Right cardiac atrium (tissue), 5 donors: Measurements from ENCODE around the gene CYP21A2. TPM values are rescaled to one million over a fixed set of nuclear protein-coding genes. Genes with fewer than 3 reads are reported as not detected.
"Not testable (repeated sequence)": the region's sequence is repeated elsewhere in the genome, so short reads cannot be mapped to it uniquely, and the experiment has no call there.

Experiments used
- ATAC-seq, 2 donors: fragments of 200-7000 bp; cut with Tn5 transposase; one replicate each; pipeline versions ENCODE4 v1.8.0 to v1.9.1; 2020; ENCODE audit warnings: moderate library complexity in 2 of 2, mild to moderate bottlenecking in 1 of 2
- DNase-seq, 3 donors: peaks; one replicate each; pipeline ENCODE4 v3.0.0-alpha.2; 2020
- H3K27ac ChIP-seq: one replicate; pipeline ENCODE4 v1.5.1; 2013; ENCODE audit warnings: mild to moderate bottlenecking, low read length, control low read depth, moderate library complexity
- H3K27me3 ChIP-seq: one replicate; pipeline ENCODE4 v1.6.1; 2013; ENCODE audit not compliant: control insufficient read depth, insufficient read depth
- H3K4me1 ChIP-seq: one replicate; pipeline ENCODE4 v1.6.1; 2013; ENCODE audit warnings: low read length; ENCODE audit not compliant: control insufficient read depth, insufficient read depth
- H3K4me3 ChIP-seq: one replicate; pipeline ENCODE4 v1.5.1; 2013; ENCODE audit warnings: low read length, control low read depth
- H3K9me3 ChIP-seq: one replicate; pipeline ENCODE4 v1.6.1; 2013; ENCODE audit warnings: low read length; ENCODE audit not compliant: control insufficient read depth
- WGBS: extraction: QIAGEN DNeasy Blood & Tissue Kit; methylation state at CpG from one replicate; pipeline ENCODE4 v1.1.7; 2013; 5-methylcytosine and 5-hydroxymethylcytosine counted together
- intact Hi-C, 4 donors: fragments of 100-400 bp; cut with DNase I; formaldehyde crosslinking; loops; one replicate each; pipeline versions ENCODE4 v1.11.0 to v1.14.0; 2022 to 2023
- polyA plus RNA-seq: library from polyadenylated mRNA; stranded (reverse); fragments of 200-250 nt; gene quantifications from one replicate; pipeline ENCODE4 v1.2.3, GENCODE V29; 2013
- total RNA-seq, 4 donors: library from RNA; stranded (reverse); fragmentation: NEBNext Ultra II Directional; extraction: Animal tissue kit (Norgen Biotek cat#: 25700); gene quantifications; one replicate each; pipeline ENCODE4 v1.2.1, GENCODE V29; 2021
- donor health status: healthy with polysubstance abuse.
- donor health status: DM: no; HTN: yes; CAD: no.
- donor health status: DM: no; HTN: no; CAD: no.
- donor health status: DM: no; HTN: yes; CAD: no; lungs with severe emphysema.
- donor health status: DM: yes; HTN: yes; CAD: no.

CYP21A2 gene
- total and polyA plus RNA-seq, 5 donors, result 0.47 to 3.2 (median 0.49) TPM; not detected in 1

GRCh38 chr6:32035283-32036013, 2.8 kb upstream of the CYP21A2 start:
- DNase-seq, H3K4me3 ChIP-seq, H3K4me1 ChIP-seq, H3K27me3 ChIP-seq, H3K27ac ChIP-seq, intact Hi-C loops, H3K9me3 ChIP-seq: not testable (repeated sequence)
- ATAC-seq, result peak; percentile 55 to 59
- no CpG with 5 or more reads among the region's 16 CpGs for WGBS

- intact Hi-C loops, result not testable (repeated sequence)
- DNase-seq, result peak; percentile 3 to 17 (median 10)
Observed at GRCh38 chr6:32037136-32037535, 1.1 kb upstream of the CYP21A2 start.

GRCh38 chr6:32038878-32039277, 663 bp downstream of the CYP21A2 start:
- 80% methylated on average over 4 of the region's 5 CpGs for WGBS
- H3K4me3 ChIP-seq, H3K27me3 ChIP-seq, H3K9me3 ChIP-seq, H3K27ac ChIP-seq, H3K4me1 ChIP-seq, intact Hi-C loops, ATAC-seq: not testable (repeated sequence)
- peak in 2 of 3 donors; percentile 19 to 34 for DNase-seq

More at GRCh38 chr6:32037136-32037535, 1.1 kb upstream of the CYP21A2 start:
- H3K27ac ChIP-seq, ATAC-seq, H3K9me3 ChIP-seq, H3K4me3 ChIP-seq, H3K4me1 ChIP-seq, H3K27me3 ChIP-seq: not testable (repeated sequence)
- WGBS, result 76% methylated on average over 5 of the region's 5 CpGs

GRCh38 chr6:32039321-32040274, 1.4 kb downstream of the CYP21A2 start:
- intact Hi-C loops, result loop anchor here in 1 of 4 donors (10.0 kb wide), 1 partner anchor 55 kb away; no protein-coding TSS in a partner anchor
- WGBS, result 69% methylated on average over 23 of the region's 24 CpGs
- DNase-seq, result peak; percentile 9 to 50 (median 47)
- ATAC-seq, H3K9me3 ChIP-seq, H3K27ac ChIP-seq, H3K4me3 ChIP-seq, H3K4me1 ChIP-seq, H3K27me3 ChIP-seq: not testable (repeated sequence)

GRCh38 chr6:32040299-32041049, 2.3 kb downstream of the CYP21A2 start:
- H3K4me3 ChIP-seq, H3K4me1 ChIP-seq, H3K27me3 ChIP-seq, ATAC-seq, H3K27ac ChIP-seq, H3K9me3 ChIP-seq: not testable (repeated sequence)
- DNase-seq, result peak; percentile 6 to 55 (median 41)
- intact Hi-C loops, result loop anchor here in 1 of 4 donors (10.0 kb wide), 1 partner anchor 54 kb away; no protein-coding TSS in a partner anchor
- 86% methylated on average over 20 of the region's 43 CpGs for WGBS

DNA sequence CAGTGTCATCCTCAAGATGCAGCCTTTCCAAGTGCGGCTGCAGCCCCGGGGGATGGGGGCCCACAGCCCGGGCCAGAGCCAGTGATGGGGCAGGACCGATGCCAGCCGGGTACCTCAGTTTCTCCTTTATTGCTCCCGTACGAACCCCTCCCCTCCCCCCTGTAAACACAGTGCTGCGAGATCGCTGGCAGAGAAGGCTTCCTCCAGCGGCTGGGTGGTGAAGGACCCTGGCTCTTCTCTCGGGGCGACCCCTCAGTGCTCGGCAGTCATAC, 2.8 kb downstream of the CYP21A2 start:
- not testable (repeated sequence) for H3K27me3 ChIP-seq, H3K27ac ChIP-seq, H3K4me1 ChIP-seq, ATAC-seq, H3K4me3 ChIP-seq, H3K9me3 ChIP-seq
- peak in 2 of 3 donors; percentile 11 to 25 for DNase-seq
- WGBS, result 76% methylated on average over 7 of the region's 13 CpGs
- intact Hi-C loops, result loop anchor here in 1 of 4 donors (10.0 kb wide), 1 partner anchor 54 kb away; no protein-coding TSS in a partner anchor

GRCh38 chr6:32041385-32041784, 3.2 kb downstream of the CYP21A2 start:
- WGBS, result 75% methylated on average over 5 of the region's 10 CpGs
- intact Hi-C loops, result loop anchor here in 1 of 4 donors (10.0 kb wide), 1 partner anchor 53 kb away; no protein-coding TSS in a partner anchor
- not testable (repeated sequence) for H3K27ac ChIP-seq, H3K9me3 ChIP-seq, H3K4me1 ChIP-seq, ATAC-seq, H3K4me3 ChIP-seq, H3K27me3 ChIP-seq
- peak in 1 of 3 donors; percentile 14 for DNase-seq

DNA sequence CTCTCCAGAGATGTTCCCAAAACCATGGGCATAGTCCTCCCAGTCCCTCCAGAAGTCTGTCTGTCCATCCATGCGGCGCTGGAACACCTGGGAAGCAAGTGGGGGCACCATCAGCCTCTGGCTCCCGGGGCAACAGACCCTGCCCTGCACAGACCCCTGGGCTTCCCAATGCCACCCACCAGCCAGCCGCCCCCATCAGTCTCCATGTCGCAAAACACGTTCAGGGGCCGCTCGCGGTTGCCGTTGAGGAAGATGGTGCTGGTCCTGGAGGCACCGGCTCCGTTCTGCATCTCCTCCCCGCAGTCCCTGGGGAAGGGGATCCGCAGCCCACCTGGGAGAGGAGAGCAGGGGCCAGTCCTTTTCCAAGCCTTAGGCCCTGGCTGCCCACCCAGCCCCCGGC, 4.1 kb downstream of the CYP21A2 start:
- intact Hi-C loops, result loop anchor here in 1 of 4 donors (10.0 kb wide), 1 partner anchor 53 kb away; no protein-coding TSS in a partner anchor
- peak in 2 of 3 donors; percentile 24 to 42 for DNase-seq
- WGBS, result 94% methylated on average over 14 of the region's 15 CpGs
- not testable (repeated sequence) for H3K27ac ChIP-seq, H3K9me3 ChIP-seq, H3K4me3 ChIP-seq, ATAC-seq, H3K27me3 ChIP-seq, H3K4me1 ChIP-seq

- H3K4me3 ChIP-seq, H3K27me3 ChIP-seq, H3K27ac ChIP-seq, ATAC-seq, H3K4me1 ChIP-seq, H3K9me3 ChIP-seq: not testable (repeated sequence)
- intact Hi-C loops, result loop anchor here in 1 of 4 donors (10.0 kb wide), 1 partner anchor 51 kb away; no protein-coding TSS in a partner anchor
- 88% methylated on average over 17 of the region's 31 CpGs for WGBS
- DNase-seq, result peak; percentile 15 to 52 (median 36)
Observed at GRCh38 chr6:32043589-32044380, 5.6 kb downstream of the CYP21A2 start.

GRCh38 chr6:32044916-32045315, 6.7 kb downstream of the CYP21A2 start:
- H3K27ac ChIP-seq, H3K27me3 ChIP-seq, H3K4me1 ChIP-seq, ATAC-seq, H3K4me3 ChIP-seq, H3K9me3 ChIP-seq: not testable (repeated sequence)
- peak in 2 of 3 donors; percentile 14 to 60 for DNase-seq
- 87% methylated on average over 11 of the region's 18 CpGs for WGBS
- intact Hi-C loops, result loop anchor here in 1 of 4 donors (10.0 kb wide), 1 partner anchor 50 kb away; no protein-coding TSS in a partner anchor
